ENCODE results near the gene VWA8. TPM values are rescaled to one million over a fixed set of nuclear protein-coding genes. Genes with fewer than 3 reads are reported as not detected.
A peak's percentile ranks its signal among the peaks of the same experiment; 100 is the strongest.

VWA8 gene
- total and polyA plus RNA-seq, 4 donors = 7.1 to 50.3 (median 12.4) TPM

GRCh38 chr13:41751277-41751676 is 209.6 kb downstream of the VWA8 start:
- no peaks in the 10 kb centered on the region for H3K4me1 ChIP-seq (ENCODE audit: control insufficient read depth in 4 of 4, insufficient read depth in 4 of 4, low read length in 3 of 4)
- H3K9ac ChIP-seq (ENCODE audit: low read depth in 1 of 2, low read length in 2 of 2) = no peak overlapping the region
- no peak overlapping the region for H3K4me3 ChIP-seq (ENCODE audit: low read depth in 1 of 3, low read length in 3 of 3)
- no peaks in the 10 kb centered on the region for H3K27me3 ChIP-seq (ENCODE audit: control insufficient read depth in 4 of 4, insufficient read depth in 4 of 4, low read length in 3 of 4)
- peaks cover 0 to 6% (median under 1%) of the 10 kb centered on the region in 4 donors for H3K36me3 ChIP-seq (ENCODE audit: control insufficient read depth in 4 of 4, insufficient read depth in 3 of 4, low read depth in 1 of 4, low read length in 3 of 4)
- DNase-seq (ENCODE audit: low spot score) = no peak
- no peaks in the 10 kb centered on the region for H3K9me3 ChIP-seq (ENCODE audit: control insufficient read depth in 4 of 4, low read length in 3 of 4)
- 86% methylated on average over 2 of the region's 2 CpGs for WGBS
- no peak for TF ChIP-seq SP1 (IDR thresholded peaks at IDR 0.05)
- TF ChIP-seq MAX (IDR thresholded peaks at IDR 0.05) = no peak
- TF ChIP-seq TAF1 (conservative IDR thresholded peaks at IDR 0.05) = no peak
- peak in 1 of 2 donors; percentile 35 for TF ChIP-seq JUND (IDR thresholded peaks at IDR 0.05)
- peak in 1 of 2 donors; percentile 15 for TF ChIP-seq RAD21 (IDR thresholded peaks at IDR 0.05)
- TF ChIP-seq NR2F2 (IDR thresholded peaks at IDR 0.05) = no peak
- no peak for TF ChIP-seq ATF3 (IDR thresholded peaks at IDR 0.05)
- H3K27ac ChIP-seq (ENCODE audit: low read depth in 1 of 2, low read length in 2 of 2) = no peak overlapping the region

- peaks cover 0 to 7% (median 2%) of the 10 kb centered on the region in 4 donors for H3K36me3 ChIP-seq (ENCODE audit: control insufficient read depth in 4 of 4, insufficient read depth in 3 of 4, low read depth in 1 of 4, low read length in 3 of 4)
These were observed 214.7 kb downstream of the VWA8 start for GRCh38 chr13:41746259-41746658.

More at GRCh38 chr13:41746259-41746658, 214.7 kb downstream of the VWA8 start:
- Histone ChIP-seq H3K27ac (ENCODE audit: low read depth in 1 of 2, low read length in 2 of 2) (no peak overlapping the region), H3K9ac (ENCODE audit: low read depth in 1 of 2, low read length in 2 of 2) (no peak overlapping the region), H3K9me3 (ENCODE audit: control insufficient read depth in 4 of 4, low read length in 3 of 4) (no peaks in the 10 kb centered on the region), H3K27me3 (ENCODE audit: control insufficient read depth in 4 of 4, insufficient read depth in 4 of 4, low read length in 3 of 4) (no peaks in the 10 kb centered on the region), H3K4me3 (ENCODE audit: low read depth in 1 of 3, low read length in 3 of 3) (no peak overlapping the region), H3K4me1 (ENCODE audit: control insufficient read depth in 4 of 4, insufficient read depth in 4 of 4, low read length in 3 of 4) (no peaks in the 10 kb centered on the region)
- no peak for DNase-seq (ENCODE audit: low spot score)
- WGBS = 90% methylated on average over 2 of the region's 2 CpGs
- TF ChIP-seq GABPA (IDR thresholded peaks at IDR 0.05 in 1 of 2, conservative IDR thresholded peaks at IDR 0.05 in 1 of 2) (no peak), REST (IDR thresholded peaks at IDR 0.05) (no peak), RXRA (IDR thresholded peaks at IDR 0.05) (no peak), EGR1 (IDR thresholded peaks at IDR 0.05; ENCODE audit: low read depth in 2 of 2) (no peak), FOXA1 (IDR thresholded peaks at IDR 0.05) (no peak), FOXA2 (IDR thresholded peaks at IDR 0.05) (no peak), MAX (IDR thresholded peaks at IDR 0.05) (no peak), TAF1 (conservative IDR thresholded peaks at IDR 0.05) (no peak), NR2F2 (IDR thresholded peaks at IDR 0.05) (no peak), ATF3 (IDR thresholded peaks at IDR 0.05) (no peak), ZBTB33 (IDR thresholded peaks at IDR 0.05) (no peak), CTCF (IDR thresholded peaks at IDR 0.05; ENCODE audit: low read depth, low read length, missing input control) (no peak), HNF4A (conservative IDR thresholded peaks at IDR 0.05) (no peak), RAD21 (IDR thresholded peaks at IDR 0.05) (no peak), HNF4G (IDR thresholded peaks at IDR 0.05) (no peak), JUND (IDR thresholded peaks at IDR 0.05) (no peak)
